DMS 273 (cell line): ENCODE measurements around the gene KCNMB2.

ENCODE experiments used
- DNase-seq: peaks from one replicate; lab custom pipeline; 2025; ENCODE audit not compliant: unreplicated experiment; lab: John Stamatoyannopoulos, UW

The KCNMB2 gene

DNA sequence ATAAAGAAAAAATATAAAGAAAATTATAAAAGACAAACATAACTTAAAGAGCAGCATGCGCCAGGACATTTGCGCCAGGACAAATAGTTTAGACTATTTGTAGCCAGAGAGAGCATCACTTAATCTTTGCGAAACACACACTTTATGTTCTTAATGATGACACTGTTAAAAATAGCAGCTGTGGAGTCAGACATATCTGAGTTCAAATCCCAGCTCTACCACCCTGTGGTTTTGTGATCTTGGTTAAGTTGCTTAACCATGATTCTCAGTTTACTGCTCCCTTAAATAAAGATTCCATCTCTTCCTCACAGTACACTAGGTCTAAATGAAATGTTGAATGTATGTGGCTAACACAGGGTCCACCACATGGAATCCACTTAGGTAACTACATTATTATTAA lies 31.4 kb downstream of the KCNMB2 start:
- no peak for DNase-seq

DNA sequence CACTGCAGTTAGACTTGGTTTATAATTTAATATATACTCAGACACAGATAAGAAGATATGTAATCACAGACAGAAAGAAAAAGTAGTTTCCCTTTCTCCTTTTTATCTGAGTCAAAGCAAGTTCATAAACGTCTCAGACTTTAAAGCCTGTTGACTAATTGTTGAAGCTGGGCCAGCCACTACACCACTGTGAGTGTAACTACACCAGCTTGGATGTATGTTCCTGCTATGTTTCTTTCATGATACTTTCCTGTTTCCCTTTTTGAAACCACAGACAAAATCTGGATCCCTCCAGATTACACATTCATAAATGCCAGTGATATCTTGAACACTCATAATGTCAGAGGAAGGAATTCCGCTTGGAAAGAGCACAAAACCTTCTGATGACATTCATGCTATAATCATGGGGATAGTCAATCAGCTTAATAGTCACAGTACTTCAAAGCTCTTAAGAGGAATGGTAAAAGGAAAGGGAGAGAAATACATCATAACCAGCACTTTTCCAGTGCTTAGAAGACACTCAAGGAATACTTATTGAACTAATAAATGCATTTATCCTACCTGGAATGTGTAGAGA lies 32.0 kb downstream of the KCNMB2 start:
- DNase-seq, result no peak

DNA sequence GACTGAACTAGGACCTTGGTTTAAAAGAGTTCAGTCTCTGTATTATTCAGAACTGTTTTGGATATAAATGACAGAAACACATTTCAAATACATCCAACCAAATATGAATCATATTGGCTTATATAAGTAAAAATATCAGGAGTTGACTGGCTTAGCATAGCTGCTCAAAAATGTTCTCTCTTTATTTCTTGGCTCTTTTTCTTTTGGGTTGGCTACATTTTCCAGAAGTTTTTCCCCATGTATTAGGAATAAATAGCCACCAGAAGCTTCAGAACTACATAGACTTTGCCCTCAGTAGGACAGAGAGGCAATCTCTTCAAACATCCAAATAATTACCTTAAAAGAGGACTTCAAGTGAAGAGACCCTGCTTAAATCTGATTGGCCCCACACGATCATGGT lies 32.7 kb downstream of the KCNMB2 start:
- DNase-seq, result no peak

DNA sequence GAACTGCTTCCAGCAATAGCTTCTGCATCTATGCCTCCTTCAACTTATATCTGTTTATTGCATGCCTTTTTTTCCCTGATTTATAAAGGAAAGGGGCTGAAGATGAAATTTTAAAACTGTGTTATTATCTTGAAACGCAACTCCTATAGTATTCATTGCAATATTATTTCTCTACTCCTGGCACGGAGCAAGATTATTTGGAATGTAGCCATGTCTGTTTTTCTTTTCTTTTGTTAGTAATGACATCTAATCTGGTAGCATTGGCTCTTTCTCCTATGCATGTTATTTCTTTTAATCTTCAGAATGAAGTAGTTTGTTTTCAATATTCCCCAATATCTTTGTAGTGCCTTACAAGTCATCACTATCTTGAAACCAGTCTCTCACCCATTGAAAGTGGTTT lies 33.6 kb downstream of the KCNMB2 start:
- DNase-seq, result no peak

DNA sequence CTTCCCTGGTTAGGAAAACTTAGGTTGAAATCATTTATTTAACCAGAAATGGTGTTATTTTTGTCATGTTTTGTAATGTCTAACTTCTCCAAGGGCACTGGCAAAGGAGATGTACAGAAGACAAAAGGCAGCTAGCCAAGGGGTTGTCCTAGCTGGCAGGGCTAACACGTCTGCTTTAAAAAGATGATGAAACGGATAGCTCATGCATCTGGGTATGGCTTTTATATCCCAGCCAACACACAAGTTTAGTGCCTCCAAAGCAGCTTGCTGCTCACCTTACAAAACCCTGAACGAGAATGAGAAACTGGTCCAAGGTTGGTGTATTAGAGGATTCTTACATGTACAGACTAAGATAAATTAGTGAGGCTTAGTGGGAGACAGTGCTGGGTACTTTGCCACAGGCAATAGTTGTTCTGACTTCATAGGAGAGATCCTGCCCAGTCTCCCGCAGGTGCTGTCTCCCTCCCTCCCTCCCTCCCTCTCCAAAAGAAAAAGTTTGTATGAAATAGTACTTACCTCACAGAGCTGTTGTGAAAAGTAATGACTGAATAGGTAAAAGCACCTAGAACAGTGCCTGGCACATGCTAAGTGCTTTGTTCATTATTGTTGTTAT lies 47.8 kb downstream of the KCNMB2 start:
- DNase-seq, result peak; percentile 11

DNA sequence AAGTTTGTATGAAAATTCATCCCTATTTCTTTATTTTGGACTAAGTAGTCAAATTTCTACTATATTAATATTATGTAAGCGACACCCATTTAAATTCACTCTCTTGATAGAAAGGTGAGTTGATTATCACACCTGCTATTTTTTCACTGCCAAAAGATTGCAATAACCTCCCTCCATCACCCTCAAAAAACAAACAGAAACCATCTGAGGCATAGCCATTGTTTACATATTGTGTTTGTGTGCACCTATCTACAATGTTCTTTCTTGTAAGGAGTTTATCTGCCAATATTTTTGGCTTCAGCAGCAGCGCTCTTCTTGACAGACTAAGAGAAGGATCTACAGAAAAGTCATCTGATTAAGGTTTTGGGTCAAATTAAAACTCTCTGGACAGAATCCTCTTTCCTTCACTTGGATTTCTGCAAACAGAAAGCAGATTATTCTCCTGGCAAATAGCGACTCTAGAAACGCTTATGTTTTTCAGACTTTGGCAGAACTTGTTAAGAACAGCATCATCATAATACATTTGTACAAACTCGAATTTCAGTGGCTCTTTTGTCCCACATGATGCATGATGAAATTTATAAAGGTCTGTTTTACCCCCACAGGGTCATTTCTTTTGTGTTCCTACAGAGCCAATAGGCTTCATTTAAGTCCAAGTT lies 48.6 kb downstream of the KCNMB2 start:
- DNase-seq, result peak; percentile 7

DNA sequence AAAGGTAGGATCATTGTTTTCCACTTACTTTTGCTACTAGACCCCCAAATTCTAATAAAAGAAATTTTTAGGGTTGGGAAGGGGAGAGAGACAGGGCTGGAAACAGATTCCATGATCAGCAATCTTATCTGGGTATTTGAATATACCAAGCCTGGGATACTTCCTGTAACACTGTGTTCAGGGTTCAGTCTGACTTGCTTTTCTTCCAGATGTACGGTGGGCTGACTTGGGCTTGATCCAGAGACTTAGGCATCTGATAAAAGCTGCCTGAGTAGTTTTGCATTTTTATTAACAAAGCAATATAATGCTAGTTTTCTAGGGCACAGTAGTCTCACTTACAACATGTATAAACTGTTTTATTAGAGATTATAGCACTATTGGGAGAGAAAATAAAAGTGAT lies 49.2 kb downstream of the KCNMB2 start:
- peak; percentile 40 for DNase-seq

DNA sequence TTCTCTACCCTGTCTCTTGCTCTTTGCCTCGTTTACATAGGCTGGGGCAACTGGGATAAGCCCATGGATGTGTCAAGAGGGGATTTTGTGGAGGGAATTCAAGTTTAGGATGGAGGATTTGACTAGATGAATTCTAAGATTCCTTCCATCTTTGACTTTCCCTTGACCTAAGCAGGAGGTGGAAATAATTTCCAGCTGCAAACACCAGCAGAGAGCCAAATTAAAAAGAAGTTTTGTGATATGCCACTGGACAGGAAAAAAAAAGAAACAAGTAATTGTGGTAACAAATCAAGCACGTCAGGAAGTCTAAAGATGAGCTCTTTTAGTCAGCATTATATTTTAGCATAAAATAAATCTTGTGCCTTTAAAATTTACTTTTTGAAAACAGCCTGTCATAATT lies 49.8 kb downstream of the KCNMB2 start:
- no peak for DNase-seq

DNA sequence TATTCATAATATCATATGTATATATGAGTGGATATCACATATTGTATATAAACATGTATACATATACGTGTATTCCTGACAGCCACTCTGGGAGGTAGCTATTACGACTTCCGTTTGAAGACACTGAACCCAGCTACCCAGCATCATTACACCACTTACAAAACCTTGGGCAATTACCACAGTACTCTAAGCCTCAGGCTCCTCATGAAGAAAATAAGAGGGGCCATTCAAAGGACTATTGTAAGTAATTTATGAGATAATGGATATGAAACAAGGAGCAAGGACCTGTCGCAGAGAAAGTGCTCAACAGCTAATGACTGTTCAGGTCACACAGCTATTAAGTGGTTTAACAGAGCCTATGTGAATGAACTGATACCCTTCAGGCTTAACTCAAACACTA lies 52.4 kb downstream of the KCNMB2 start:
- no peak for DNase-seq

DNA sequence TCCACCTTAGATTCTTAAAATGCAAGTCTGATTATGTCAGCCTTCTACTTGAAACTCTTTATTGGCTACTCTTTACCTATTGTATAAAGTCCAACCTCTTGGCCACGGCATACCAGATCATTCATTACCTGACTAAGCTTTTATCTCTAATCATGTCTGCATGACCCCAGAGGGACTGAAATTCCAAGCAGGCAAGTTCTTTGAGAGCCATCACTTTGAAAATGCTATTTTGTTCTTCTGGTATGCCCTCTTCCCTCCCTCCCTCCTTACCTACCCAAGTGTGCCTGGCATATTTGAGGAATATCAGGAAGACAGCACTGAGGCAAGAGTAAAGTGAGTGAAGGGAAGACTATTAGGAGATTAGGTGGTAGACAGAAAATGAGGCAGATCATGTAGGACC lies 57.5 kb downstream of the KCNMB2 start:
- no peak for DNase-seq

DNA sequence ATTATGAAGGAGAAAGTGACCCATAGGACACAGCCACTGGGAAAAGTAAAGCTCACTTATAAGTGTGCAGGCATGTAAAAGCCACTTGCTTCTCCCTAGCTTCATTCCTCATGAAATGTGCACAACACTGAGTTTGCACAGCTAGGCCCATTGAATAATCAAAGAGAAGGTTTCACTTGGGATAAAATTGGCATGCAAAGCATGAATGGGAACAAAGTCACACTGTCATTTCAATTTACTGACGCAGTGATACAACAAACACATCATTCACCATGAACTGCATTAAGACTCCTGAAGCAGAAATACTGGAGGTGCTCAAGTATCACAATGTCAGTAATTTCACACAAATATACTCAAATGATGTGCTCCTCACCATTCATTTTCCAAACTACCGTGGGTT lies 61.1 kb downstream of the KCNMB2 start:
- DNase-seq, result no peak

DNA sequence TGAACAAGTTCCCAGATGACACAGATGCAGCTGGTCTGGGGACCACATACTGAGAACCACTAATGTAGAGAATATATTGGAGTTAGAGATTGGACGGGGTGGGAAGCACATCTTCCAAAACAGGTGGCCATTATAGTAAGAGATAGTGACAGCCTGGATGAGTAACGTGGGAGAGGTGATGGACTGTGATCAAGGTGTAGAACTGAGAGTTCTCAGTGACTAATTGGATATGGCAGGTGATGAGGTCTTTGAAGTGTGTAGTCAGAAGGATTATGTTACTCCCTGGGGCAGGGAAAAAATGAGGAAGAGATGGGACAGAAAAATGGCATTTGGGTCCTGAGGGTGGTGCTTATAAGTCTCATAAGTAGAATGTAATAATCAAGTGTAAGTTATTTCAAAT lies 66.6 kb downstream of the KCNMB2 start:
- DNase-seq, result no peak

DNA sequence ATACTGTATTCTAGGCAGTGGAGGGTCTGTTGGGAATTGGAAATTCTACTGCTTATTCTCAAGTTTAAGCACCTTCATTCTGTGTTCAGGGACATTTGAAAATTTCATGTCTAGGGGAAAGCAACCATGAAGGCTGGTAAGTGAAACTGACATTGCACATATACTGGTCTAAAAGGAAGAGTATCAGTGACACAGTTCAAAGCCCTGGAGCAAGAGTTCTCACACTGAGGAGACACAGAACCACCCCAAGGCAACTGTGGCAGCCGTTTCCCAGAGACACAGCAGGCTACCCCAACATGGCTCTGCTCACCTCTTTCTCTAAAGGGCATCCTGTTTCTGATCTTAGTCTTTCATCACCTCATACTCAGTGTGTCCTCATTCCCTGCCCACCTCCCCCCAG lies 67.5 kb downstream of the KCNMB2 start:
- DNase-seq, result no peak

DNA sequence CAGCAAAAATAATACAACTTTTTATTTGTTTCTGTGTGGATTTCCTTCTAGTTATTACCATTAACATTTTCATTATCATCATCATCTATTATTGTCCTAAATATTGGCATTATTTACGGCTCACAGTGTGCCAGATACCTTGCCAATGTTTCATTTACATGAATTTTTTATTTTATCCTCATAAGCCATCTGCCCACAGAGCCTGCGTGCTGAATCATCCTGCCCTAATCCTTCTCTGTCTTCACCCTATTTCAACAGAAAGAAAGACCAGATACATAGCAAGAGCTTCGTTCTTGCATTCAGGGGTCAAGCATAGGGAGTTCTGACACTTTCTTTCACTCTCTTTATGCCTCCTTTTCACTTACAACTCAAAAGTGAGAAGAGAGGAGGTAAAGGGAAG lies 82.0 kb downstream of the KCNMB2 start:
- peak; percentile 47 for DNase-seq

DNA sequence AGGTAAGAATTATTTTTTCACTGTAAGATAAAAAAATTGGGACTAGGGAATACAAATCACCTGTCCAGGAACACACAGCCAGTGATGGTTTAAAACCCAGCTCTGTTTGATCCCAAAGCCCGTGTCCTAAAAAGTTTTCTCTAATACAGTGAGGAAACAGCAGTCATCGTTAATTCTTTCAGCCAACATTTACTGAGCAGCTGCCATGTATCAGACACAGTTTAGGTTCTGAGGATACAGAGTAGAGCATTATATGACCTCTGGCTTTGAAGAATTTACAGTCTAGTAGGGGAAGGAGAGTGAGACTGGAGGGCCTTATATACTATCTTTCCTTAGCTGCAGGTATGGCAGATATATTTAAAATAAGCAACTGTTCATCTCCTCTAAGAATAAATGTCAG lies 82.7 kb downstream of the KCNMB2 start:
- DNase-seq, result peak; percentile 25

DNA sequence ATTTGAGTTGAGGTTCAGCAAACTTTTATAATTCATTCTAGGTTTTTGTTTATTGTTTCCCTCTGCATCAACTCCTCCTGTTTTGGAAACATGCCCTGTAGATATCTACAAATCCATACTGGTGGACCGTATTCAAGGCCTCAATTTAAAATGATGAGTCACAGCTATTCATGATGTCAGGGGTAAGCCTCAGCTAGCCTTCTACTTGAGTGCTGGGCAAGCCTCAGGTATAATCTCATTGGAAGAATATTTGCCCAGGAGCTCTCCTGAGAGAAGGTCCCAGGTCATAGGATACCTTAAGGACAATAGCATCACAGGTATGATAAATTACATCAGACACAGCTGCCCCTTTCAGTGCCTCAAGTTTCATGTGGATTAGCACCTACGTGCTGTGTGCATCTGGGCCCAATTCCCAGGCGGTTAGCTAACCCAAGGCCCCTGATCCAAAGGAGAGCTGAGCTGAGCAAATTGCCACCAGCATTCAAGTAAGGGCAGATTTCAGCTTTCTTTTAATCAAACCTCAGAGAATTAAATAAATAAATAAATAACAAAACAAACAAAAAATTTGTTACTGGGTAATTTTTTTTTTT lies 87.5 kb downstream of the KCNMB2 start:
- no peak for DNase-seq

DNA sequence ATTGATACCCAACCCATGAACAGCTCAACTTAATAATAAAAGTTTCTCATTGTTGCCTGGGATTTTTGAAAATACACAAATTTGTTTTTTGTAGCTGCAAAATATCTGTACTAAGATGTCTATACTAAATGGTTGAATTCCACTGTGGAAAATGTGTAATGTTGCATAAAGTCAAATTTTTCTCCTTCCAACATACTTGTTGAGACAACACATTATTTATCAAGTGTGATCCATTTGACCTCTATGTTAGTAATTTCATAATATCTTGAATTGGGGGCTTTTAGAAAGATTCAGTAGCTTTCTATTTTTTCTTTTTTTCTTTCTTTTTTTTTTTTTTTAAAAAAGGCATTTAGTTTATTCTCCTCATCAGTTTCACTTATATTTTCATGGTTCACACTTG lies 88.0 kb downstream of the KCNMB2 start:
- no peak for DNase-seq

DNA sequence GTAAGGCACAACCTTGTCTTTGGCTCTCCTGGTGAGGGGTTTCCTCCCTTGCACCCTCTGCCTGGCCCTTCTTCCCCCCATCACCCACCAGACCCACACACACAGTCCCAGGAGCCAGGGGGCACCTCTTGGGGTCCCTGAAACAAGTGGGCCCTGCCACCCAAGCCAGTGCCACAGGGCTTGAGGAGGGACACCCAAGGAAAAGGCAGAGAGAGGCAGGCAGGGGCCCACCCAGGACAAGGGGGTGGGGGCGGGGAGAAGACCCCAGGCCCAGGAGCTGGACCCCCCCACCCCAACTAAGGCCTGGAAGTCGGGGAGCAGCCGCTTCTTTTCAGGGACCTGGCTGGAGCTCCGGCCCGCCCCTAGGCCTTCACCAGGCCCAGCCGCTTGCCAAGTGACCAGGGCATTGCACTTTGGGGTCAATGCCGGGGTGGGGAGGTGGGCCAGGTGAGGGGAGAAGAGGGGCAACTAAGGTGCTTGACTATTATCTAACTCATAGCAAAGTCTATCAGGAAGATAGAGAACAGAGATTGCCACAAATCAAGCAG lies 88.9 kb downstream of the KCNMB2 start:
- DNase-seq, result no peak

DNA sequence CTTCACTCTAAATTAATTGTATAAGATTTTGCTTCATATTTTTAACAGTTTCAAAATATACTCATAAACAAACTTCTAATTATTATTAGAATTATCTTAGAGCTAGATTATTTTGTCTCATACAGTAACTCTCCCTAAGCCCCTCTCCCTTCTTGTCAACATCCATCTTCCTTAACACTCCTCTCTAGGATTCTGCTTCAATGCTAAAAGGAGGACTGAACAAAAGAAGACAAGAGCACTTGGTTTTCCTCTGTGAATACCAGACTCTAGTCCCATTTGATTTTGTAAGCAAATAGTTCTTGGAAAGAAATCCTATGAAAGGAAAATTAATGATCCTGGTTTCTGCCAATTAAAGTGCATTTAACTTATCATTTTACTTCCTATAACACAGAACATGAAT lies 91.8 kb downstream of the KCNMB2 start:
- DNase-seq, result no peak

DNA sequence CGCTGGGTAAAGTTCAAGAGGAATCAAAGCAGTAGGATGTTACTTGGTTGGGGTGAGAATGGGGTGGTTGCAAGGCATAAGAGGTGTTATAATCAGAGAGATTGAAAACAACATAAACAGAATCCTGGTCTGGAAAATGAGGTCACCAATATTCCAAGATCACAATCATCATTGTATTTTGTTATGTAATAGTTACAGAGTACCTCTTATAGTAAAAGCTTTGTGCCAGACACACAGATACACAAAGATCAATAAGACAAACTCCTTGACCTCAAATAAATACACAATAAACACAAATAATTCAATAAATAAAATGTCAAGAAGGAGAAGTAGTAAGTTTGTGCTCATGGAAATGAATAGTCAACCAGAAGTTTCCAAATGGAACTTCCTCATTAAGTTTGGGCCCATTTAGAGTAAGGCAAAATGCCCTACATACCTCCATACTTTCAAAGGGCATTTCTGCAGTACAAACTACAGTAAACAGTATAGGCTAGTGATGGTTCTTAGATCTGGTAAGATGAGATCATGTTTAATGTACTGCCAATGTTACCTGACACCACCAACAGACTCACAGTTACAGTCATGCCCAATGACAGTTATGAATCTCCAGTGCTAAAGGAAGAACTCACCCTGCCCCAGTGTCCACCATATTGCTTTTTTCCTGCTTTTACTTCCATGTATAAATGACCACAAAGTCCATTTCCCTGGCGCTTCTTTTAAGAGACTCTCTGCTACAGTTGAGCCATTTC lies 93.4 kb downstream of the KCNMB2 start:
- DNase-seq, result peak; percentile 34

DNA sequence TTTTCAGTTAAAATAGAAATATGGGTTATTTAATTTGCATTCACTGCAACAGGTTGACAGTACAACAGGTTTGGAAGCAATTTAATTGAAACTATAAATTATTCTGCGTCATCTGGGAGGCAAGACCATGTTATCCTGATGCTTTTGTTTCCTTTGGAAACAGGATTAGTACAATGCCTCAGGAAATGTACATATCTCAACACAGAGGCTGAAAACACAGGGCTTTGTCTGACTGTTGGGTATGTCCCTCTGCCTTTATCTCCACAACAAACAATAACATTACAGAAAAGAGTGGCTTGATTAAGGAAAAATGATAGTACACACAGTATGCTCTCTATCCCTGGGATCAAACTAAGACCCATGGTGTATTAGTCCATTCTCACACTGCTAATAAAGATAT lies 95.7 kb downstream of the KCNMB2 start:
- DNase-seq, result no peak
